Measurements from ENCODE around the gene ADAD2.

ADAD2 gene

GRCh38 chr16:84223456-84223855 is 32.5 kb downstream of the ADAD2 start:
- DNase-seq (ENCODE audit: low read depth in 2 of 2): no peak

DNA sequence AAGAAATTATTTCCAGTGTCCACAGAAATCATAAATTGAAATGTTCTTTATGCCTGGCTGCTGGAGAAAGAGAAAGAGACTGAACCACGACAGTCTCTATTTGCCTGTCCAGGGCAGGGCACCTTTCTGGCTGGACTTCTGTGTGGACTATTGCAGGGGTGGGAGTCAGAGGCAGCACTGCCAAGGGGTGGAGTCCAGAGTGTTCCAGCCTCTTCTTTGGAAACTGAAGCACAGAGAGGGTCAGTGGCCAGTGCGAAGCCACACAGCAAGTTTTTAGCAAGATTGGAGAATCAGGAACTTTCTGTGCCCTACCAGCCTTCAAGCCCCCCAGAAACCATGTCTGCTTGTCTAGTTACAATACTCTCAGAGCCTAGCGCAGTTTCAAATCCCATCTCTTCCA is 33.6 kb downstream of the ADAD2 start:
- no peak for DNase-seq (ENCODE audit: low read depth in 2 of 2)

- DNase-seq (ENCODE audit: low read depth in 2 of 2): no peak
Observed at GRCh38 chr16:84225126-84225525, 34.2 kb downstream of the ADAD2 start.

DNA sequence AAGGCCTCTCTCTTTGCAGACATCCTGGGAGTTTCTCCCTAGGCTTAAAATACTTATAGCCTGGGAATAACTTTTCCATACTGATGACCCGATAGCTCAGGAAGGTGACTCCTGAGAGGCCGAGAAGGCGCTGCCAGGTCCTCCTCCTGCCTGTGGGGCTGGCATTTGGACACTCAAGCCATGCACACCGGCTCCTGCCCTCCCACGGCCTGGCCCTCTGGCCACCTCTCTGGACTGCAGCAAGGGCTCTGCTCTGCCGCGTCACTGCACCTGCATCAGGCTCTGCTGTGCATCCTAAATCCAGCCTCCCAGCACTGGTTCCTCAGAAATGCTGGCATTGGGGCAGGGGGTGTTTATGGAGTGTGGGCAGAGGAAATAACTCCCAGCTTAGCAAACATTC is 34.6 kb downstream of the ADAD2 start:
- no peak for DNase-seq (ENCODE audit: low read depth in 2 of 2)

GRCh38 chr16:84226026-84226425 is 35.1 kb downstream of the ADAD2 start:
- no peak for DNase-seq (ENCODE audit: low read depth in 2 of 2)

DNA sequence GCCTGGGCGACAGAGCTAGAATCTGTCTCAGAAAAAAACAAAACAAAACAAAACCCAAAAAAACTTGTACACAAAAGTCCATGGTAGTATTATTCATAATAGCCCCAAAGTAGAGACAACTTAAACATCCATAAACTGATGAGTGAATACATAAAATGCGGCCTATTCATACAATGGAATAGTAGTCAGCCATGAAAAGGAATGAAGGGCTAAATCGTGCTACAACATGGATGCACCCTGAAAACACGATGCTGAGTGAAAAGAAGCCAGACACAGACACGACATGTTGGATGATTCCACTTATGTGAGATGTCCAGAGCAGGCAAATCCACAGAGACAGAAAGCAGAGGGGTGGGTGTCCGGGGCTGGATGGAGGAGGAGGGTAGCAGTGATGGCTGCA is 36.6 kb downstream of the ADAD2 start:
- no peak for DNase-seq (ENCODE audit: low read depth in 2 of 2)

DNA sequence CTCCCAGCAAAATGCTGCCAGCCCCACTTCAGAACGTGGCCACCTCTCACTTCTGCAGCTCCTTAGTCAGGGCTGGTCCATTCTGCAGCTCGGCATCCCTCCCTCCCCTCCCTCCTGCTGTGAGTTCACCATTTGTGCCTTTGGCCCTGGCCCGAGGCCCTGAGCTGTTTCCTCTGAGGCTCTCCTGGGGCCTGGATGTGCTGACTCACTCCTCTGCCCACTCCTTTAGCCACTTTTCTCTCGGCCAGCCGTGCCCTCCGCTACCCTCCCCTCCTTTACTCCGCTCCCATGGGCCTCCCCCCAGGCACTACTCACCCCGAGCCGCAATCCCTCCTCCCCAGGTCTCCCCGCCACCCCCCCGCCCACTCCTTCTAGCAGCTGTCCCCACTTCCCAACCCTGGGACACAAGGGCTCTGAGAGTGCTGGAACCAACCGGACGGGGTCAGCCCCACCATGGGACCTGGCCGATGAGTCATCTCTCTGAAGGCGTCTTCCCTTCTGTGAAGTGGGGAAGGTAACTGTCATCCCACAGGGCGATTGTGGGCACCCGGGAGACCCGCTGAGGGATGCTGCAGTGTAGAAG is 37.4 kb downstream of the ADAD2 start:
- DNase-seq (ENCODE audit: low read depth in 2 of 2): no peak

DNA sequence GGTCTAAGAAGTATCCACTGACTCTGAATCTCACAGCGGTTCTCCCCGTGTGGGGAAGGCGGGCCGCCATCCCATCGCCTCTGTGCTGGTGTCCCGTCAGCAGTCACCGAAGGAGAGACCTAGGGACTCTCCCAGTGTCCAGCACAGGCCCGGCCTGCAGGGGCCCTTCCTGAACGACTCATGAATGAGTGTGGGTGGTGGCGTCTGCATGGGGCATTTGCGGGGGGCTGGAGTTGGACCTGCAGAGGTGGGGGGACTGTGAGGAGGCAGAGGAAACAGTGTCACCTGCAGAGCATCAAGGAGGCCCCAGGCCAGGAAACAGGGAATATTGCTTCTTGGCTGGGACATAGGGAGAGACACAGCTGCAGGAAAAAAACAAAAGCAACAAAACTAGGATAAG is 38.5 kb downstream of the ADAD2 start:
- DNase-seq (ENCODE audit: low read depth in 2 of 2): no peak

- no peak for DNase-seq (ENCODE audit: low read depth in 2 of 2)
Observed at GRCh38 chr16:84232060-84232459, 41.1 kb downstream of the ADAD2 start.

- DNase-seq (ENCODE audit: low read depth in 2 of 2): no peak
Observed at GRCh38 chr16:84232969-84233368, 42.0 kb downstream of the ADAD2 start.

- DNase-seq (ENCODE audit: low read depth in 2 of 2): no peak
Observed at GRCh38 chr16:84233748-84234147, 42.8 kb downstream of the ADAD2 start.

DNA sequence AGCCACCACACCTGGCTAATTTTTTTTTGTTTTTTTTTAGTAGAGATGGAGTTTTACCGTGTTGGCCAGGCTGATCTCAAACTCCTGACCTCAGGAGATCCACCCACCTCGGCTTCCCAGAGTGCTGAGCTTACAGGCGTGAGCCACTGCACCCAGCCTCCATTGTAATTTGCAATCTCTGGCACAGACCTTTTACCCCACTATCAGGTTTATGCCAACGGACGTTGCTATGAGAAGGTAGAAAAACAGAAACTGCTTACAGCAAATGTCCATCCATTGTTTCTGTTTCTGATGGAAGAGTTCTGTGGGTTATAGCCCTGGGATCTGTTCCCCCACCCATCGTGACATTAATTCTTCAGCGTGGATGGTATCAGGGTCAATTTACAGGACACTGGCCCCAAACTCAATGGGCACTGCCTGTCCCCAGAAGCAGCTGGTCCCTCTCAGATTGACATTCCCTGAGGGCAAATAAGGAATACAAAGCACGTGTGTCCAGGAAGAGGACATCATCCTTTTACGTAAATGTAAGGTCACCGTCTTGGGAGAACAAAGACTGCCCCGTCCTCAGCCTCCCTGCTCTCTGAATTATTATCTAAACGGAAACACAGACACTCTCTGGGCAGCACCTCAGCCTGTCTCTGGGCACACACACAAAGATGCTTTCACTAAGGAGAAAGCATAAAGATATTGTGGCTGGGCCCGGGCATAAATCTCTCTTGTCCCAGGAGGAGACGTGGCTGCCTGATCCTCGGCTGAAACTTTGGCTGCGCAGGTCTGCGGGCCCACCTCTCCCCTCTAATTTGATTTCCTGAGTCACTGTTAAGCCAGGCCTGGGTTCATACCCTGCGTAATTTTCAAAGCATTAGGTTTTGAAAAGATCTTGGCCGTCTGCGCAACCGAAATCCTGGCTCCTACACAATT is 43.6 kb downstream of the ADAD2 start:
- DNase-seq (ENCODE audit: low read depth in 2 of 2): no peak

GRCh38 chr16:84236671-84237070 is 45.7 kb downstream of the ADAD2 start:
- DNase-seq (ENCODE audit: low read depth in 2 of 2): no peak

GRCh38 chr16:84237994-84238750 is 47.2 kb downstream of the ADAD2 start:
- no peak for DNase-seq (ENCODE audit: low read depth in 2 of 2)

DNA sequence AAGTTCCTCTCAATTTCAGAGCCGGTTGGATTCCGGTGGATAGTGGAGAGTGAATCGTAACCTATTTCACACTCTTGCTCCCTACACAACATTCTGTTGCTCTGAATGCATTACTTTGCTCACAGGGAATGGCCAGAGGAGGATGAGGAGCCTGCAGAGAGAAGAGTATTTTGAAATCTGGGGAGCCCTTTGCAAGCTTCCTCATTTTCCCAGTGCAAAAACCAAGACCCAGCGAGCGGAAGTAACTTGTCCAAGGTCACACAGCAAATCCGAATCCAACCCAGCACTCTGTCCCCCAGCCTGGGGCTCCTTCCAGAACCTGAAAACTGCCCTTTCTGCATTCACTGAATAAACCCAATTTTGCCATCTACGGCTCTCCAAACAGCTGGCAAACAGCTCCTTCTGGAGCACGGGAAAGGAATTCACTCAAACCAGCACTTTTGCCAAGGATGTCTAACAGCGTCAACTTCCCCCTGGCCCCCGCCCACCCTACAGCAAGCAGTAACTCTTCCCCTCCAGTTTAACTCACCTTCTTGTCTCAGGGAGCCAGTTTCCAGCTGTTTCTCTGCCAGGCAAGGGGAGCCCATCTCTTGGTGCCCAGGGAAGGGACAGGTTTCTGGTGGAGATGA is 48.3 kb downstream of the ADAD2 start:
- no peak for DNase-seq (ENCODE audit: low read depth in 2 of 2)

DNA sequence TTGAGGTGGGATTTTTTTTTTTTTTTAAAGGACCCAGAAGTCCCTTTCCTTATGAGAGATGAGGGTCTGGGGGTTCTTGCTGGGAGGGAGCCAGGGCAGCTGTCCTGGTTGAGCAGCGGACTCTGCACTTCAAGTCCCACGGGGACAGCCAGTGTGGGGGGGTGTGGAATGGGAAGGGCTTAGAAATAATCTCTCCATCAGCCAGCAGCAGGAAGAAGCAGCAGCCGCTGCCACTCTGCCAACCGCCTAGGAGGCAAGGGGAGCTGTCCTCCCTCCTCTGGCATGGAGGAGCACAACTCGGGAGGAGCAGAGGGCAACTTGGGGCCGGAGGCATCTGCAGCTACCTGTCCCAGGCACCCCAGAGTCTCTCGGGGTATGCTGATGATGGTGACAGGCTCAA is 49.0 kb downstream of the ADAD2 start, which contains the start of gene KCNG4:
Gene KCNG4 (minus strand): TSS at position 104 of the 400 bp plus-strand sequence. CDS start 2,527 bp downstream, outside the sequence.
- no peak for DNase-seq (ENCODE audit: low read depth in 2 of 2)

GRCh38 chr16:84240455-84240854 is 49.5 kb downstream of the ADAD2 start:
- no peak for DNase-seq (ENCODE audit: low read depth in 2 of 2)

DNA sequence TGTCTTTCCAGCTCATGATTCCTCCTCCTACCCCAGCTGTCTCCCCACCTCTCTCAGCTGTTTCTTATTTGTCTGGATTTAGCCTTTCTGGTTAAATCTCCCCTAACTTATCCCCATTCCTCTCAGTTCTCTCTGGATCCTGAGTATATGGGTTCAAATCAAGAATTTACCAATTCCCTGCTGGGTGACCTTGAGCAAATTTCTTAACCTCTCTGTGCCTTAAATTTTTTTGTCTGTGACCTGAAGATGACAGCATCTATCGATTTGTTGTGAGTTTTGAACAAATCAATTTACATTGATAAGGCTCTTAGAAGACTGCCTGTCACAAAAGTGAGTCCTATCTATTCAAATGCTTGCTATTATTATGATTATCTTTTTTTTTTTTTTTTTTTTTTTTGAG is 50.8 kb downstream of the ADAD2 start:
- DNase-seq (ENCODE audit: low read depth in 2 of 2): no peak

- no peak for DNase-seq (ENCODE audit: low read depth in 2 of 2)
Observed at GRCh38 chr16:84242839-84243238, 51.9 kb downstream of the ADAD2 start.

DNA sequence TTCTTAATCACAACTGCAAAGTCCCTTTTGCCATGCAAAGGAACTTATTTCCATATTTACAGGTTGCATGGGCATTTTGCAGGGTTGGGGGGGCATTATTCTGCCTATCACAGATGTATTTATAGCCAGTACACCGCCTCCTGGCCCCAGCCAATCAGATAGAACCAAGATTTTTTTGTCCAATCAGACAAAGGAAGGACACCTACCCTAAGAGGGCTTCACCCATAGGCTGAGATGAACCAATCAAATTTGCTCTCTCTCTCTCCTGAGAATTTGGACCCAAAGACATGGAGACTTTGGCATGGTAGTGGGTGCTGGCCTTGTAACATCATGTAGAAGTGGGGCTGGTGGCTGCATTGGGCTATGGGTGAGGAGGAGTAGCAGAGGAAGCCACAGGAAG is 52.8 kb downstream of the ADAD2 start:
- DNase-seq (ENCODE audit: low read depth in 2 of 2): no peak

DNA sequence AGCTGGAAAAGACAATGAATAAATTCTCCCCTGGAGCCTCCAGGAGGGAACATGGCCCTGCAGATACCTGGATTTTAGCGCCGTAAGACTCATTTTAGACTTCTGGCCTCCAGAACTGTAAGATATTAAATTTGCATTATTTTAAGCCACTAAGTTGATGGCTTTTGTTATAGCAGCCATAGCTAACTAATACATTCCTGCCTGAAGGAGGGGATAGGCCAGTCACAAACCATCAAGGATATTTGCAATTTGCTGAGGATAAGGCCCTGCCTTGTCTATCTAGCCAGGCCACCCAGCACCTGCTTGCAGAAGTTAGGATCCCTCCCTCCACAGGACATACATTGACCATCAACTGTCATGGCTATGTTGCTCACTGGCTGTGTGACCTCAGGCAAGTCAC is 53.8 kb downstream of the ADAD2 start:
- no peak for DNase-seq (ENCODE audit: low read depth in 2 of 2)

Measured in stimulated activated CD4-positive, alpha-beta T cell treated with anti-CD3 and anti-CD28 coated beads, Interleukin-4, amount 100 ng/mL, for 48 hours (primary cell).